HG02852 (cell line): ENCODE measurements around the gene PDIK1L.

Experiments
- ATAC-seq: cut with Tn5 transposase; IDR thresholded peaks from one replicate; pipeline ENCODE4 v1.9.1; 2021; ENCODE audit warnings: mild to moderate bottlenecking, moderate library complexity; ENCODE audit not compliant: unreplicated experiment

Gene PDIK1L

GRCh38 chr1:26169198-26169554, 57.6 kb downstream of the PDIK1L start:
- ATAC-seq, result no peak

GRCh38 chr1:26169669-26170471, 58.2 kb downstream of the PDIK1L start, which contains the start of gene ZNF593:
ZNF593 (plus strand) TSS chr1:26169908; CDS start chr1:26169984, 76 bp downstream.
- peak; percentile 92 for ATAC-seq

- ATAC-seq, result no peak
Observed at GRCh38 chr1:26170472-26170821, 58.8 kb downstream of the PDIK1L start.

- ATAC-seq, result no peak
Observed at GRCh38 chr1:26171084-26172072, 59.8 kb downstream of the PDIK1L start, which contains the start of gene ZNF593OS. ZNF593OS (minus strand) TSS chr1:26171832; CDS start chr1:26171661, 171 bp downstream.
